SK-N-SH (cell line): ENCODE measurements around the gene NAALADL2. TPM values are rescaled to one million over a fixed set of nuclear protein-coding genes. Genes with fewer than 3 reads are reported as not detected.

ENCODE experiments used
- CTCF ChIA-PET: fragments of 300-600, 350-600 bp; formaldehyde crosslinking; extraction: SDS; loops from one replicate; lab custom pipeline; 2021; lab: Yijun Ruan, JAX
- POLR2A ChIA-PET: fragments of 350-600 bp; sonication (Branson Sonifier 250); formaldehyde crosslinking; extraction: SDS; loops from one replicate; lab custom pipeline; 2020; ENCODE audit warnings: antibody characterized with exemption, inconsistent platforms; lab: Yijun Ruan, JAX
- DNase-seq: peaks from one replicate; pipeline ENCODE4 v3.0.0; 2012
- H2AFZ ChIP-seq: fragments of 200-600 bp; sonication (generic); 2 replicates; pipeline ENCODE4 v1.8.1; 2016; ENCODE audit warnings: antibody characterized with exemption, mild to moderate bottlenecking, low read depth
- H3F3A ChIP-seq: fragments of 200-600 bp; sonication (generic); replicated peaks from 2 replicates; pipeline ENCODE3; 2016; ENCODE audit warnings: antibody characterized with exemption, mild to moderate bottlenecking; ENCODE audit not compliant: insufficient read depth
- H3K27ac ChIP-seq, 2 experiments: fragments of 200-500 bp in 1 of 2; fragments of 200-600 bp in 1 of 2; sonication (Bioruptor generic) in 1 of 2; sonication (generic), shearing (Covaris generic) in 1 of 2; 2 replicates each; pipeline versions ENCODE4 v1.5.1 to v1.6.1; 2014 to 2016; ENCODE audit warnings: low read depth in 2 of 2, inconsistent platforms in 1 of 2, low read length in 1 of 2, mild to moderate bottlenecking in 1 of 2, mixed read lengths in 1 of 2
- H3K27me3 ChIP-seq: fragments of 200-600 bp; sonication (generic), shearing (Covaris generic); 2 replicates; pipeline ENCODE4 v1.6.1; 2016; ENCODE audit warnings: mixed run types; ENCODE audit not compliant: insufficient read depth
- H3K36me3 ChIP-seq, 2 experiments: fragments of 200-500 bp in 1 of 2; fragments of 200-600 bp in 1 of 2; sonication (Bioruptor generic) in 1 of 2; sonication (generic) in 1 of 2; replicated peaks in 1 of 2; 2 replicates each; pipeline versions ENCODE3 to v1.5.1; 2014 to 2016; ENCODE audit warnings: low read length in 1 of 2, mild to moderate bottlenecking in 1 of 2; ENCODE audit not compliant: insufficient read depth in 2 of 2, control insufficient read depth in 1 of 2
- H3K4me1 ChIP-seq, 2 experiments: fragments of 200-500 bp in 1 of 2; fragments of 200-600 bp in 1 of 2; sonication (Bioruptor generic) in 1 of 2; sonication (generic), shearing (Covaris generic) in 1 of 2; 2 replicates each; pipeline versions ENCODE4 v1.5.1 to v1.6.1; 2014 to 2016; ENCODE audit warnings: low read depth in 1 of 2, low read length in 1 of 2, mixed run types in 1 of 2; ENCODE audit not compliant: insufficient read depth in 2 of 2, control insufficient read depth in 1 of 2
- H3K4me2 ChIP-seq: fragments of 200-600 bp; sonication (generic), shearing (Covaris generic); 2 replicates; pipeline ENCODE4 v1.6.1; 2017; ENCODE audit warnings: mixed run types
- H3K4me3 ChIP-seq, 2 experiments: fragments of 200-500 bp in 1 of 2; fragments of 200-600 bp in 1 of 2; sonication (Bioruptor generic) in 1 of 2; sonication (generic), shearing (Covaris generic) in 1 of 2; 2 replicates each; pipeline versions ENCODE4 v1.5.1 to v1.8.1; 2014 to 2016; ENCODE audit warnings: low read depth in 2 of 2, inconsistent platforms in 1 of 2, low read length in 1 of 2, mild to moderate bottlenecking in 1 of 2, mixed read lengths in 1 of 2, moderate library complexity in 1 of 2
- H3K79me2 ChIP-seq: fragments of 200-600 bp; sonication (generic); 2 replicates; pipeline ENCODE4 v1.8.1; 2017; ENCODE audit warnings: mild to moderate bottlenecking; ENCODE audit not compliant: insufficient read depth
- H3K9ac ChIP-seq: fragments of 200-600 bp; sonication (generic); 2 replicates; pipeline ENCODE4 v1.6.1; 2017; ENCODE audit warnings: mixed run types
- H3K9me2 ChIP-seq: fragments of 200-600 bp; sonication (generic); 2 replicates; pipeline ENCODE4 v1.6.1; 2017; ENCODE audit warnings: mixed run types
- H3K9me3 ChIP-seq: fragments of 200-600 bp; sonication (generic); 2 replicates; pipeline ENCODE4 v1.6.1; 2017; ENCODE audit warnings: mixed run types, mild to moderate bottlenecking, moderate library complexity
- H4K20me1 ChIP-seq: fragments of 200-600 bp; sonication (generic); 2 replicates; pipeline ENCODE4 v1.6.1; 2017; ENCODE audit warnings: mild to moderate bottlenecking, mixed run types; ENCODE audit not compliant: insufficient read depth
- EP300 ChIP-seq, 2 experiments: IDR thresholded peaks; 2 replicates each; pipeline versions ENCODE4 v1.4.0 to v1.6.1; 2012; ENCODE audit warnings: borderline replicate concordance in 1 of 2, low read depth in 1 of 2, low read length in 1 of 2
- EZH2phosphoT487 ChIP-seq: fragments of 200-600 bp; sonication (generic); IDR thresholded peaks from 2 replicates; pipeline ENCODE4 v1.6.1; 2017; ENCODE audit warnings: low read depth, mixed run types, mild to moderate bottlenecking, antibody characterized with exemption, moderate library complexity, borderline replicate concordance
- FOSL2 ChIP-seq: IDR thresholded peaks from 2 replicates; pipeline ENCODE4 v1.4.0; 2012; ENCODE audit warnings: low read depth, mild to moderate bottlenecking, moderate library complexity, borderline replicate concordance
- FOXJ3 ChIP-seq: sonication (generic); formaldehyde crosslinking; IDR thresholded peaks from 2 replicates; pipeline ENCODE4 v1.5.1; 2020; ENCODE audit warnings: mild to moderate bottlenecking, missing genetic modification reagents
- FOXM1 ChIP-seq: IDR thresholded peaks from 2 replicates; pipeline ENCODE4 v1.4.0; 2012; ENCODE audit warnings: low read depth, mild to moderate bottlenecking
- GATA2 ChIP-seq: sonication (generic); formaldehyde crosslinking; IDR thresholded peaks from 2 replicates; pipeline ENCODE4 v1.5.0; 2020; ENCODE audit warnings: mild to moderate bottlenecking, missing genetic modification reagents
- MEF2A ChIP-seq: IDR thresholded peaks from 2 replicates; pipeline ENCODE4 v1.4.0; 2012; ENCODE audit warnings: low read depth, borderline replicate concordance
- MXI1 ChIP-seq: IDR thresholded peaks from 2 replicates; pipeline ENCODE4 v1.6.1; 2012; ENCODE audit warnings: mild to moderate bottlenecking, low read depth, low read length, improper control_type of control experiment
- NFIC ChIP-seq: IDR thresholded peaks from 2 replicates; pipeline ENCODE4 v1.4.0; 2012; ENCODE audit warnings: borderline replicate concordance
- POLR2AphosphoS5 ChIP-seq: IDR thresholded peaks from 2 replicates; pipeline ENCODE4 v1.6.1; 2012; ENCODE audit warnings: low read depth, low read length
- RFX5 ChIP-seq: IDR thresholded peaks from 2 replicates; pipeline ENCODE4 v1.6.1; 2012; ENCODE audit warnings: mild to moderate bottlenecking, improper control_type of control experiment, low read length
- SIN3A ChIP-seq: IDR thresholded peaks from 2 replicates; pipeline ENCODE4 v1.6.1; 2012; ENCODE audit warnings: low read depth, mild to moderate bottlenecking, low read length, moderate library complexity, borderline replicate concordance
- SMC3 ChIP-seq: IDR thresholded peaks from 2 replicates; pipeline ENCODE4 v1.6.1; 2012; ENCODE audit warnings: low read depth, low read length, improper control_type of control experiment
- TAF1 ChIP-seq: IDR thresholded peaks from 2 replicates; pipeline ENCODE4 v1.6.1; 2012; ENCODE audit warnings: low read depth, mild to moderate bottlenecking, low read length, moderate library complexity, borderline replicate concordance
- TCF12 ChIP-seq: IDR thresholded peaks from 2 replicates; pipeline ENCODE4 v1.4.0; 2012
- TEAD4 ChIP-seq: IDR thresholded peaks from 2 replicates; pipeline ENCODE4 v1.4.0; 2012; ENCODE audit warnings: mild to moderate bottlenecking, borderline replicate concordance; ENCODE audit not compliant: insufficient read depth
- WGBS: methylation state at CpG from one replicate; pipeline ENCODE4 v1.1.6; 2017; ENCODE audit warnings: low lambda C conversion rate; 5-methylcytosine and 5-hydroxymethylcytosine counted together
- polyA plus RNA-seq, 3 experiments: library from polyadenylated mRNA; depleted of rRNA; stranded (reverse); fragments of >200 nt; gene quantifications; 2 replicates each; pipeline ENCODE4 v1.2.3, GENCODE V29; 2012
- TF ChIP-seq, protein P1 (sequence below): IDR thresholded peaks from 2 replicates; pipeline ENCODE4 v1.6.1; 2012; ENCODE audit warnings: mild to moderate bottlenecking, low read depth, low read length, moderate library complexity
- TF ChIP-seq, protein P2 (sequence below): fragments of 150-350 bp; IDR thresholded peaks from 2 replicates; pipeline ENCODE4 v1.6.1; 2017; ENCODE audit warnings: antibody characterized with exemption, low read length, low read depth, borderline replicate concordance
- TF ChIP-seq, protein P3 (sequence below): IDR thresholded peaks from 2 replicates; pipeline ENCODE4 v1.4.0; 2012; ENCODE audit warnings: low read depth, borderline replicate concordance

The NAALADL2 gene
- polyA plus RNA-seq, 1 of the 3 experiments (the other 2 are of a cell fraction): 1.2 TPM

DNA sequence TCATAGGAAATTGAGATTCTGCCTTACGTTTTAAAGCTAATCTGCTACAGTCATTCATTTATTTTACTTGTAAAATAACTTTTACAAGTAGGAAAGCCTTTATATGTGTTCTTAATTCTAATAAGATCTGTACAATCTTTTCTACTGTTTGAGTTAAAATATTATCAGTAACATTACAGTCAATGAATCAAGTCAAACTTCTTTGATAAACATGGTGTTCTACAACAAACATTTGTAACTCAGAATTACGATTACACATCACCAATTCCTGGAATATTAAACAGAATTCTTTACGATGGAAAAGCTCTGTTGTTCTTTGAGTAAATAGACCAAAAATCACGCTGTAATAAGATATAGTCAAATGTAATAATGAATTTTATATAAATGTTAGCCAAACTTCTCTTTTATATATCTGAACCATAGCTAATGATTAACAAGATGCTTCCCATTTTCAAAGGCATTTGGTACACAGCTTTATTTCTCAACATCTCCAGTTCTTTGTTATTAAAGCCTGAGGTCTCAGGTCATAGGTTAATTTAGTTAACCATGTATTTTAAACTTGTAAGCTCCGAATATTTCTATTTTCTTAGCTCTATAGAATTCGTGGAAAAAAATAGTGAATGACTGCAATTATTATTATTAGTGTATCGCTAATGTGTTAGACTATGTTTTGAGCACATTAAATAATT is 232.4 kb downstream of the NAALADL2 start:
- H3K9ac ChIP-seq: no peak overlapping the region
- no peaks in the 10 kb centered on the region for H3K79me2 ChIP-seq
- H3K27me3 ChIP-seq: no peaks in the 10 kb centered on the region
- TF ChIP-seq EZH2phosphoT487 (no peak), POLR2AphosphoS5 (no peak), EP300 (IDR thresholded peaks at IDR 0.05; ENCODE audit: borderline replicate concordance in 1 of 2, low read depth in 1 of 2, low read length in 1 of 2) (no peak), MEF2A (no peak), TCF12 (no peak)
- TF ChIP-seq, protein P1, sequence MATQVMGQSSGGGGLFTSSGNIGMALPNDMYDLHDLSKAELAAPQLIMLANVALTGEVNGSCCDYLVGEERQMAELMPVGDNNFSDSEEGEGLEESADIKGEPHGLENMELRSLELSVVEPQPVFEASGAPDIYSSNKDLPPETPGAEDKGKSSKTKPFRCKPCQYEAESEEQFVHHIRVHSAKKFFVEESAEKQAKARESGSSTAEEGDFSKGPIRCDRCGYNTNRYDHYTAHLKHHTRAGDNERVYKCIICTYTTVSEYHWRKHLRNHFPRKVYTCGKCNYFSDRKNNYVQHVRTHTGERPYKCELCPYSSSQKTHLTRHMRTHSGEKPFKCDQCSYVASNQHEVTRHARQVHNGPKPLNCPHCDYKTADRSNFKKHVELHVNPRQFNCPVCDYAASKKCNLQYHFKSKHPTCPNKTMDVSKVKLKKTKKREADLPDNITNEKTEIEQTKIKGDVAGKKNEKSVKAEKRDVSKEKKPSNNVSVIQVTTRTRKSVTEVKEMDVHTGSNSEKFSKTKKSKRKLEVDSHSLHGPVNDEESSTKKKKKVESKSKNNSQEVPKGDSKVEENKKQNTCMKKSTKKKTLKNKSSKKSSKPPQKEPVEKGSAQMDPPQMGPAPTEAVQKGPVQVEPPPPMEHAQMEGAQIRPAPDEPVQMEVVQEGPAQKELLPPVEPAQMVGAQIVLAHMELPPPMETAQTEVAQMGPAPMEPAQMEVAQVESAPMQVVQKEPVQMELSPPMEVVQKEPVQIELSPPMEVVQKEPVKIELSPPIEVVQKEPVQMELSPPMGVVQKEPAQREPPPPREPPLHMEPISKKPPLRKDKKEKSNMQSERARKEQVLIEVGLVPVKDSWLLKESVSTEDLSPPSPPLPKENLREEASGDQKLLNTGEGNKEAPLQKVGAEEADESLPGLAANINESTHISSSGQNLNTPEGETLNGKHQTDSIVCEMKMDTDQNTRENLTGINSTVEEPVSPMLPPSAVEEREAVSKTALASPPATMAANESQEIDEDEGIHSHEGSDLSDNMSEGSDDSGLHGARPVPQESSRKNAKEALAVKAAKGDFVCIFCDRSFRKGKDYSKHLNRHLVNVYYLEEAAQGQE: no peak
- TF ChIP-seq, all 33 proteins: peak for 0
- CTCF ChIA-PET: no interaction called here
- H3K4me1 ChIP-seq: no peaks in the 10 kb centered on the region
- 79% methylated on average over 7 of the region's 7 CpGs for WGBS
- H2AFZ ChIP-seq: no peak overlapping the region
- H3K27ac ChIP-seq: no peak overlapping the region
- POLR2A ChIA-PET: no interaction called here
- H3K36me3 ChIP-seq: no peaks in the 10 kb centered on the region
- no peaks in the 10 kb centered on the region for H3F3A ChIP-seq
- H3K4me2 ChIP-seq: no peak overlapping the region
- no peaks in the 10 kb centered on the region for H3K9me2 ChIP-seq
- no peak for DNase-seq
- H3K4me3 ChIP-seq: no peak overlapping the region
- no peaks in the 10 kb centered on the region for H4K20me1 ChIP-seq
- no peaks in the 10 kb centered on the region for H3K9me3 ChIP-seq

DNA sequence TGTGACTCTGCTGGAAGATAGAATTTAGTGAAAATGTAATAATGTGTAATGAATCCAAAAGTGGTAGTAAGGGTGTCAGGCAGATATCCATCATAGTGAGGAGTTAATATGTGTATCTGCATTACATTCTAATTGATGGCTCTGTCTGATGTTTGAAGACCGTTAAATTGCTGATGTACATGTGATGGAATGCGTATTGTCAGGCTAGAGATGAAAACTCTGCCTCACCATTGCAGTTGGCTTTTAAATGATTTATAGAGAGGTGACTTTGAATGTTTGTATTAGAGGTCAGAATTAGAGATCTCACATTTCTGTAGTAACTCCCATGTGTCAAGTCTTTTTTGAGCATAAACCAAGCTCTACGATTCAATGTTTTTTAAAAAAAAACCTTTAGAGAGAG is 234.6 kb downstream of the NAALADL2 start:
- H3K4me1 ChIP-seq: peaks cover 0 to 2% of the 10 kb centered on the region in 2 experiments; a peak in 1 of 4 replicates
- no peak overlapping the region for H2AFZ ChIP-seq
- no peak for DNase-seq
- H3K9ac ChIP-seq: no peak overlapping the region
- WGBS: 88% methylated on average over 3 of the region's 3 CpGs
- no peak overlapping the region for H3K27ac ChIP-seq
- no peaks in the 10 kb centered on the region for H4K20me1 ChIP-seq
- CTCF ChIA-PET: no interaction called here
- H3K9me2 ChIP-seq: no peaks in the 10 kb centered on the region
- TF ChIP-seq MXI1 (no peak), RFX5 (no peak), FOSL2 (no peak), MEF2A (no peak), TEAD4 (no peak), GATA2 (CRISPR knock-in tag) (no peak), FOXJ3 (CRISPR knock-in tag) (no peak), SMC3 (no peak), NFIC (no peak), SIN3A (no peak), FOXM1 (no peak), EP300 (IDR thresholded peaks at IDR 0.05; ENCODE audit: borderline replicate concordance in 1 of 2, low read depth in 1 of 2, low read length in 1 of 2) (no peak), TCF12 (no peak), TAF1 (no peak)
- TF ChIP-seq, protein P2, sequence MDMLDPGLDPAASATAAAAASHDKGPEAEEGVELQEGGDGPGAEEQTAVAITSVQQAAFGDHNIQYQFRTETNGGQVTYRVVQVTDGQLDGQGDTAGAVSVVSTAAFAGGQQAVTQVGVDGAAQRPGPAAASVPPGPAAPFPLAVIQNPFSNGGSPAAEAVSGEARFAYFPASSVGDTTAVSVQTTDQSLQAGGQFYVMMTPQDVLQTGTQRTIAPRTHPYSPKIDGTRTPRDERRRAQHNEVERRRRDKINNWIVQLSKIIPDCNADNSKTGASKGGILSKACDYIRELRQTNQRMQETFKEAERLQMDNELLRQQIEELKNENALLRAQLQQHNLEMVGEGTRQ: no peak
- TF ChIP-seq, protein P3, sequence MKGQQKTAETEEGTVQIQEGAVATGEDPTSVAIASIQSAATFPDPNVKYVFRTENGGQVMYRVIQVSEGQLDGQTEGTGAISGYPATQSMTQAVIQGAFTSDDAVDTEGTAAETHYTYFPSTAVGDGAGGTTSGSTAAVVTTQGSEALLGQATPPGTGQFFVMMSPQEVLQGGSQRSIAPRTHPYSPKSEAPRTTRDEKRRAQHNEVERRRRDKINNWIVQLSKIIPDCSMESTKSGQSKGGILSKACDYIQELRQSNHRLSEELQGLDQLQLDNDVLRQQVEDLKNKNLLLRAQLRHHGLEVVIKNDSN: no peak
- TF ChIP-seq, all 33 proteins: peak for 0
- no peak overlapping the region for H3K4me2 ChIP-seq
- POLR2A ChIA-PET: no interaction called here
- no peaks in the 10 kb centered on the region for H3K36me3 ChIP-seq
- H3K4me3 ChIP-seq: no peak overlapping the region
- no peaks in the 10 kb centered on the region for H3K27me3 ChIP-seq
- no peaks in the 10 kb centered on the region for H3K79me2 ChIP-seq
- H3K9me3 ChIP-seq: no peaks in the 10 kb centered on the region
- no peaks in the 10 kb centered on the region for H3F3A ChIP-seq
